ENCODE data around the gene DNAH10. TPM values are rescaled to one million over a fixed set of nuclear protein-coding genes. Genes with fewer than 3 reads are reported as not detected.

The DNAH10 gene
- total RNA-seq, 1 donor from 2014 or later: 10.1 TPM

GRCh38 chr12:123816896-123817537 is 54.9 kb downstream of the DNAH10 start:
- Histone ChIP-seq H3K4me3 (no peak overlapping the region), H3K27me3 (ENCODE audit: low read depth) (no peaks in the 10 kb centered on the region), H3K4me1 (no peaks in the 10 kb centered on the region), H3K27ac (no peak overlapping the region), H3K9me3 (peaks cover 14% of the 10 kb centered on the region), H3K36me3 (no peaks in the 10 kb centered on the region)
- ATAC-seq: no peak
- TF ChIP-seq CTCF (IDR thresholded peaks at IDR 0.05): no peak
- DNase-seq: no peak
- intact Hi-C loops (cut with DNase I): no loop called here

GRCh38 chr12:123822804-123823203 is 60.7 kb downstream of the DNAH10 start:
- H3K36me3 ChIP-seq: no peaks in the 10 kb centered on the region
- H3K27me3 ChIP-seq (ENCODE audit: low read depth): no peaks in the 10 kb centered on the region
- no peak for TF ChIP-seq CTCF (IDR thresholded peaks at IDR 0.05)
- peaks cover under 1% of the 10 kb centered on the region for H3K9me3 ChIP-seq
- no peak for DNase-seq
- no peak for ATAC-seq
- intact Hi-C loops (cut with DNase I): no loop called here
- H3K27ac ChIP-seq: no peak overlapping the region
- no peaks in the 10 kb centered on the region for H3K4me1 ChIP-seq
- H3K4me3 ChIP-seq: no peak overlapping the region

GRCh38 chr12:123828120-123828519 is 66.0 kb downstream of the DNAH10 start:
- H3K9me3 ChIP-seq: no peaks in the 10 kb centered on the region
- H3K4me1 ChIP-seq: no peaks in the 10 kb centered on the region
- no peak for DNase-seq
- no peak overlapping the region for H3K4me3 ChIP-seq
- no peak overlapping the region for H3K27ac ChIP-seq
- no peaks in the 10 kb centered on the region for H3K36me3 ChIP-seq
- intact Hi-C loops (cut with DNase I): no loop called here
- no peak for ATAC-seq
- H3K27me3 ChIP-seq (ENCODE audit: low read depth): no peaks in the 10 kb centered on the region
- no peak for TF ChIP-seq CTCF (IDR thresholded peaks at IDR 0.05)

GRCh38 chr12:123828854-123829547 is 66.9 kb downstream of the DNAH10 start:
- DNase-seq (no peak), ATAC-seq (no peak)
- no peak overlapping the region for H3K27ac ChIP-seq
- no peaks in the 10 kb centered on the region for H3K27me3 ChIP-seq (ENCODE audit: low read depth)
- H3K4me3 ChIP-seq: no peak overlapping the region
- H3K4me1 ChIP-seq: no peaks in the 10 kb centered on the region
- intact Hi-C loops (cut with DNase I): no loop called here
- no peak for TF ChIP-seq CTCF (IDR thresholded peaks at IDR 0.05)
- H3K9me3 ChIP-seq: no peaks in the 10 kb centered on the region
- no peaks in the 10 kb centered on the region for H3K36me3 ChIP-seq

GRCh38 chr12:123829561-123829960 is 67.5 kb downstream of the DNAH10 start:
- no peak for ATAC-seq

More at GRCh38 chr12:123829561-123829960, 67.5 kb downstream of the DNAH10 start:
- Histone ChIP-seq H3K36me3 (no peaks in the 10 kb centered on the region), H3K27me3 (ENCODE audit: low read depth) (no peaks in the 10 kb centered on the region), H3K4me3 (no peak overlapping the region), H3K9me3 (no peaks in the 10 kb centered on the region), H3K4me1 (no peaks in the 10 kb centered on the region), H3K27ac (no peak overlapping the region)
- intact Hi-C loops (cut with DNase I): no loop called here
- TF ChIP-seq CTCF (IDR thresholded peaks at IDR 0.05): no peak
- no peak for DNase-seq
